Esophagus mucosa (tissue), 1 donor: ENCODE results near the gene INCENP. TPM values are rescaled to one million over a fixed set of nuclear protein-coding genes. Genes with fewer than 3 reads are reported as not detected.
A peak's percentile ranks its signal among the peaks of the same experiment; 100 is the strongest.
"Not testable (repeated sequence)": the region's sequence is repeated elsewhere in the genome, so short reads cannot be mapped to it uniquely, and the experiment has no call there.

Experiments used
- ATAC-seq: fragments of 200-7000 bp; cut with Tn5 transposase; one replicate; pipeline ENCODE4 v1.9.1; 2020
- total RNA-seq: library from RNA; stranded (reverse); gene quantifications from one replicate; pipeline ENCODE4 v1.2.4, GENCODE V29; 2023
- donor health status: DM: yes; HTN: yes; CAD: no.

INCENP gene
- total RNA-seq, 1 donor from 2014 or later: 52.8 TPM

DNA sequence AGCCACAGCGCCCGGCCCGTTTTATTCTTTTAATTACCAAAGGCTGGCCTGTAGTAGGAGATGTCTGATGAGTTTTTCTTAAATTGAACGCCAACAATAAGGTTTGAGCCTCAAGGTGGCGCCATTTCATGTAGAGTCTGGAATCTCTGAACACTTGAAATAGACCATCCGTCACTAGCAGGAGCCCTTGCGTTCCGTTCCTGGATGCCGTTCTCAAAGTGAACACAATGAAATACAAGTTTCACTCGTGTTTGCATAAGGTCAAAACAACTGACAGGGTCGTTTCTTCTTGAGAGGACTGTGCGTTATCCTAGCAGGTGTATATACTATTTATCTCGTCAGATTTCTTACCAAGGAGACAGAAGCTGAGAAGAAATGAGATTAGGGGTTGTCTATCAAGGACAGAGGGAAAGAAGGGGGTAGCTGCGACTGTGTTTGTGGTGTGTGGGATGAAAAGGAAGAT is 47.5 kb downstream of the INCENP start:
- ATAC-seq: peak; percentile 79

DNA sequence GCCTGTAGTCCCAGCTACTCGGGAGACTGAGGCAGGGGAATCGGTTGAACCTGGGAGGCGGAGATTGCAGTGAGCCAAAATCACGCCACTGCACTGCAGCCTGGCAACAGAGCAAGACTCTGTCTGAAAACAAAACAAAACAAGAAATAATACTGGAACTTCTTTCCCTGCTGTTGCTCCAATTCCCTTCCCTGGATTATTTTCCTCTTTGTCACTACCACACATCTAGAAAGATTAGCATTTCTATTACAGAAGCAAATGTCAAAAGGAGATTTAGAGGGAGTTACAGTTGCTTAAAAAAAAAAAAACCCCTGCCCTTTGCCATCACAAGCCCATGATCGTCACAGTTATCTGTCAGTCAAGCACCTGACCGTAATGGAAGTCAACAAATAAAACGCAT is 48.5 kb downstream of the INCENP start:
- no peak for ATAC-seq

GRCh38 chr11:62176766-62177165 is 53.0 kb downstream of the INCENP start:
- ATAC-seq: no peak

DNA sequence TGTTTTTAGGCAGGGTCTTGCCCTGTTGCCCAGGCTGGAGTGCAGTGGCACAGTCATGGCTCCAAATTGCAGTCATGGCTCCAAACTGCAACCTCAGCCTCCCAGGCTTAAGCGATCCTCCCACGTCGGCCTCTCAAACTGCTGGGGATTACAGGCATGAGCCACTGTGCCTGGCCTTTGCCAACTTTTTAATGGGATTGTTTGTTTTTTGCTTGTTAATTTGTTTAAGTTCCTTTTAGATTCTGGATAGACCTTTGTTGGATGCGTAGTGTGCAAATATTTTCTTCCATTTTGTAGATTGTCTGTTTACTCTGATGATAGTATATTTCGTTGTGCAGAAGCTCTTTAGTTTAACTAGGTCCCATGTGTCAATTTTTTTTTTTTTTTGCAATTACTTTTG is 56.2 kb downstream of the INCENP start:
- ATAC-seq: no peak

DNA sequence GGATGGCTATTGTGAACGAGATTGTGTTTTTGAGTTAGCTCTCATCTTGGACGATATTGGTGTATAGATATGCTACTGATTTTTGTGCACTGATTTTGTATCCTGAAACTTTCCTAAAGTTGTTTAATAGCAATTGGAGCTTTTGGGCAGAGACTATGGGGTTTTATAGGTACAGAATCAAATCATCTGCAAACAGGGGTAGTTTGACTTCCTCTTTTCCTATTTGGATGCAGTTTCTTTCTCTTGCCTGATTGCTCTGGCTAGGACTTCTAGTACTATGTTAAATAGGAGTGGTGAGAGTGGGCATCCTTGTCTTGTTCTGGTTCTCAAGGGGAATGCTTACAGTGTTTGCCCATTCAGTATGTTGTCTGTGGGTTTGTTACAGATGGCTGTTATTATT is 57.3 kb downstream of the INCENP start:
- ATAC-seq: no peak

- no peak for ATAC-seq
Observed at GRCh38 chr11:62182147-62182891, 58.5 kb downstream of the INCENP start.

DNA sequence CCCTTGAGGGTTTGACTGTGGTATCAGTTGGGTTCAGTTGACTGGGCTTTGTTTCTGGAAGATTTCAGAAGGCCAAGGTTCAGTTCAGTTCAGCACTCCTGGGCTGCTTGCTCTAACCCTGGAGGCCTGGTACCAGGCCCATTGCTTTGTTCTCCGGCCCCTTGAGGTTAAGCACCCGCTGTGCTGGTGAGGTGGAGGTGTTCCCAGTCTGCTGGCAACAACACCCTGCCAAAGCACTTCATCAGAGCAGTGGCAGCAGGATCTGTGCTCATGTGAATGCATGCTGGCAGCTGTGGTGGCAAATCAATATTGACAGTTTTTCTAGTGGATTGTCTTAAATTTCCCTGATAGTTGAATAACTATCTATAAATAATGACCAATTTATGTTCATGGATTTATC is 62.4 kb downstream of the INCENP start:
- no peak for ATAC-seq

- no peak for ATAC-seq
Observed at GRCh38 chr11:62190011-62190410, 66.2 kb downstream of the INCENP start, which contains the start of gene SCGB1D1. TSS of gene SCGB1D1 (plus strand) at chr11:62190216. CDS start at chr11:62190285, 69 bp downstream.

DNA sequence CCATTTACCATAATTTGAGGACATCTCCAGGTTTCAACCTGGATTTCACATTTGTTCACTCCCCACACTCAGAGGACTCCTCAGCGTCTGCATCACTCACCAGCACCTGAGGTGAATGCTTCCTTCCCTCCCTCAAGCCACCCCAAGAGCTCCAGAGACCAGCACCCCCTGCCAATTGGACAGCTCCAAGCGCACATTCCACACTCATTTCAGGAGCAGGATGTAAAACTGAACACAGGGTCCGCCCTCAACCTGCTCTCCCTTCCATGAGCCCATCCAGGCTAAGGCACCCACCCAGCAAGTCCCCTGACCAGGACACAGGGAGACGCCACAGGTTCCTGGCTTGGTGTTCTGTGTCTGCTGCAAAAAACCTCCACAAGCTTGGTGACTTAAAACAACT is 70.1 kb downstream of the INCENP start:
- no peak for ATAC-seq

DNA sequence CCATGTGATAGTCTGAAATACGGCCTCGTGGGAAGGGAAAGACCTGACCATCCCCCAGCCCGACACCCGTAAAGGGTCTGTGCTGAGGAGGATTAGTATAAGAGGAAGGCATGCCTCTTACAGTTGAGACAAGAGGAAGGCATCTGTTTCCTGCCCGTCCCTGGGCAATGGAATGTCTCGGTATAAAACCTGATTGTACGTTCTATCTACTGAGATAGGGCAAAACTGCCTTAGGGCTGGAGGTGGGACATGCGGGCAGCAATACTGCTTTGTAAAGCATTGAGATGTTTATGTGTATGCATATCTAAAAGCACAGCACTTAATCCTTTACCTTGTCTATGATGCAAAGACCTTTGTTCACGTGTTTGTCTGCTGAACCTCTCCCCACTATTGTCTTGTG is 71.2 kb downstream of the INCENP start:
- not testable (repeated sequence) for ATAC-seq

DNA sequence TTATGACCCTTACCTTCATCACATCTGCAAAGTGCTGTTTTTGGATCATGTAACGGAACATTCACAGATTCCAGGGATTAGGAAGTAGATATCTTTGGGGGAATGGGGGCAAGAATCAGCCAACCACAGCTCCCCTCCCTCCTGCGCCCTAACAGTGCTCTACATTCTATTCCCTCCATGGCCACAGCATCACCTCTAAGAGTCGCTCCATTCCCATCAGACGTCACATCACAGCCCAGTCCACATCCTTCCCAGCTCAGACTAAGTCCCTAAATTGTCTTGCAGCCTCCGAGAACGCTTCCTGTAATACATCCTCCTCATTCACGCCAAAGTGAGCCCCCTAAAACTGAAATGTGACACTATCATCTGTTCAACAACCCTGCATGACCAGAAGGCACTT is 72.1 kb downstream of the INCENP start:
- ATAC-seq: no peak

- ATAC-seq: not testable (repeated sequence)
Observed at GRCh38 chr11:62197400-62197799, 73.6 kb downstream of the INCENP start.

DNA sequence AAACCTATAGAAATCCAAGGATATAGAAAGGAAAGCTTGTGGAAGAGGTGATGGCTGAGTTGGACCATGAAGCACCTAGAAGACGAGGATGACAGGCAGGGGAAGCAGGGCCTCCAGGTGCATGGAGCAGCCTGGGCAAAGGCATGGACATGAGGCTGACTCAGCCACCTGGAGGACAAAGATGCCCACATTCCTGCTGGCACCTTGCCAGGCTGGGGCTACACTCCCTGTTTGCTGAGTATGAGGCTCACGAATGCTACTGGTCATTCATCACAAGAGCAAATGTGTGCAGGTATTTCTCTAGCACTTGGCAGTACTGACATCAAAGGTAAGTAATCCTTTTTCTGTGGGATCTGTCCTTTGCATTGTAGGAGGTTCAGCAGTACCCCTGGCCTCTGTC is 77.6 kb downstream of the INCENP start:
- no peak for ATAC-seq

Other genes with a start within 250 kb of the INCENP start
- gene FADS3, start 232.5 kb upstream of the INCENP start, total RNA-seq: 3.0 TPM
- gene RAB3IL1, start 206.4 kb upstream of the INCENP start, total RNA-seq: 0.88 TPM
- gene BEST1, start 173.7 kb upstream of the INCENP start, total RNA-seq: 0.44 TPM
- 911 TPM for gene FTH1, start 156.4 kb upstream of the INCENP start, total RNA-seq
- not detected for gene SCGB1D1, start 66.2 kb downstream of the INCENP start, total RNA-seq
- gene SCGB2A1, start 84.7 kb downstream of the INCENP start, total RNA-seq: not detected
- gene SCGB1D2, start 118.2 kb downstream of the INCENP start, total RNA-seq: 0.56 TPM
- gene SCGB2A2, start 146.1 kb downstream of the INCENP start, total RNA-seq: not detected
- gene SCGB1D4, start 175.1 kb downstream of the INCENP start, total RNA-seq: not detected
- 1.2 TPM for gene ASRGL1, start 213.4 kb downstream of the INCENP start, total RNA-seq